Suppressor macrophage treated with lipopolysaccharide for 4 hours (primary cell): ENCODE results near the gene SLC25A19.

Experiments
- DNase-seq: peaks from one replicate; pipeline ENCODE4 v3.0.0-alpha.2; 2020

Gene SLC25A19

GRCh38 chr17:75289115-75289831, at the start of gene SLC25A19:
SLC25A19 (minus strand) TSS chr17:75289433; CDS start chr17:75286764, 2,669 bp downstream.
- DNase-seq: peak; percentile 98

GRCh38 chr17:75338335-75338734, 49.1 kb upstream of the SLC25A19 start:
- peak; percentile 70 for DNase-seq

GRCh38 chr17:75335315-75335714, 46.1 kb upstream of the SLC25A19 start:
- DNase-seq: no peak

GRCh38 chr17:75334723-75335122, 45.5 kb upstream of the SLC25A19 start:
- DNase-seq: no peak

GRCh38 chr17:75331671-75332070, 42.4 kb upstream of the SLC25A19 start:
- no peak for DNase-seq

GRCh38 chr17:75327757-75328156, 38.5 kb upstream of the SLC25A19 start:
- no peak for DNase-seq

GRCh38 chr17:75326226-75326848, 37.1 kb upstream of the SLC25A19 start:
- peak; percentile 31 for DNase-seq

GRCh38 chr17:75325827-75326225, 36.6 kb upstream of the SLC25A19 start:
- peak; percentile 73 for DNase-seq

GRCh38 chr17:75325348-75325747, 36.1 kb upstream of the SLC25A19 start:
- no peak for DNase-seq

- no peak for DNase-seq
Observed at GRCh38 chr17:75321506-75321905, 32.3 kb upstream of the SLC25A19 start.

GRCh38 chr17:75319904-75320691, 30.9 kb upstream of the SLC25A19 start:
- DNase-seq: no peak

GRCh38 chr17:75318615-75319222, 29.5 kb upstream of the SLC25A19 start:
- DNase-seq: no peak

- no peak for DNase-seq
Observed at GRCh38 chr17:75318211-75318610, 29.0 kb upstream of the SLC25A19 start.

GRCh38 chr17:75317671-75318070, 28.4 kb upstream of the SLC25A19 start:
- peak; percentile 47 for DNase-seq

- DNase-seq: no peak
Observed at GRCh38 chr17:75316253-75316652, 27.0 kb upstream of the SLC25A19 start.

GRCh38 chr17:75315541-75316243, 26.5 kb upstream of the SLC25A19 start:
- peak; percentile 94 for DNase-seq

GRCh38 chr17:75313941-75314551, 24.8 kb upstream of the SLC25A19 start:
- DNase-seq: peak; percentile 98

- peak; percentile 39 for DNase-seq
Observed at GRCh38 chr17:75308732-75309629, 19.7 kb upstream of the SLC25A19 start.

- no peak for DNase-seq
Observed at GRCh38 chr17:75307957-75308731, 18.9 kb upstream of the SLC25A19 start.

GRCh38 chr17:75301502-75302206, 12.4 kb upstream of the SLC25A19 start:
- peak; percentile 91 for DNase-seq
